HG02981 (cell line): ENCODE measurements around the gene ADGRL3.
"Not testable (repeated sequence)": the region's sequence is repeated elsewhere in the genome, so short reads cannot be mapped to it uniquely, and the experiment has no call there.

Experiments used
- ATAC-seq: cut with Tn5 transposase; IDR thresholded peaks from one replicate; pipeline ENCODE4 v1.9.1; 2021; ENCODE audit warnings: mild to moderate bottlenecking, moderate library complexity; ENCODE audit not compliant: unreplicated experiment

Gene ADGRL3

DNA sequence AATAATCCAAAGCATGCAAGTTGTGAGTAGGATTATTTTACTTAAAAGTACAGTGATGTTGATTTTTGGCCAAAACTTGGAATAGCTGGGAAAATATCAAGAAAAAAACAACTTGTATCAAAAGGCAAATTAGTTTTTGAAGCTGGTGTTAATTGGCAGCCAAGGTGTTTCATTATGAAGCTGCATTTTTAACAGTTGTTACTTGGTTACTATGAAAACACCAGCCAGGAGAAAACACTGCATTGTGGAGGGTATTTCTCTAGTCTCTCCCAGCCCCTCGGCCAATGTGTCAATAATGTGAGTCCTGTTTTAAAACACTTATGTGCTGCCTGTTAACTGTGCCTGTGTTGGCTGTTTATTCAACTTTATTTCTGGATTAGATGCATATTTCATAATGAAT is 733.4 kb downstream of the ADGRL3 start:
- ATAC-seq = no peak

DNA sequence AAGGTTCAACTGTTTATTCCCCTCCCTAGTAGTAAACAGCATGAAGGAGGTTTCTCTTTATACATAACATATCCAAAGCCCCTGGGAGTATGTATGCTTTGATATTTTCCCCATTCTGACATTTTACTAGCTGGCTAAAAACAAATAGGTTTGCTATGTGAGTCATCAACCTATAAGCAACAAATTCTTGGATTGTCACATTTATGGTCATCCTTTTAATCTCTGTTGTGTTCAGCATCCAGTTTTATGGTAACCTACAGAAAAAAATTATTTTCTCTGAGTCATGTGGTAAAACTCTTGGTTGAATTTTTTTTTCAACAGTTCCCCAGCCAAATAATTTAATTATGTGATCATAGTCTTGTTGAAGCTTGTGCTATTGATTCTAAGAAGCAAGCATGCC is 734.1 kb downstream of the ADGRL3 start:
- ATAC-seq = no peak

DNA sequence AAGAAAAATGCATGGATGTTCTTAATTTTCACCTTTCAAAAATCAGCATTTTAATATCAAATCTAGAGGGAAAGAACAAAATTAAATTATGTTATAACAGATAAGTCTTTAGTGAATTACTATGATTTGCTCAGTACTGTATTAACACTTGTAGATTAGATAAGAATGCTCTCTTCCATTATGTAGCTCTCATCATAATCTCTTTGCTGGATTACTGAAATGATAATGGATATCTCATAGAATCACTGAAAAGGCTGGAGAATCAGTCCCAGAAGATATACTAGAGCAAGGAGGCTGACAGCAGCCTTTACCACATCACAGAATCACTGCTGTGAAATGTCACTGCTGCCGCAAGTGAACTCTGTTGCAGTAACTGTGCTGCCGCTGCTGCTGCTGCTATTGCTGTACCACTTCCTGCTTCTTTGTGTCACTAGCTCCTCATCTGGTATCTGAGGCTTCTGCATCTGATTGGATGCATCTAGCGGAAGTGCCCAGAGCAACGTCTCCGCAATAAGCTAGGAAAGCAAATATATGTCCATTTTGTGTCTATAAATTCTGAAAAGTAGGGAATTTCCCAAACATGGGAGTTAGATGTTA is 738.2 kb downstream of the ADGRL3 start:
- ATAC-seq = no peak

DNA sequence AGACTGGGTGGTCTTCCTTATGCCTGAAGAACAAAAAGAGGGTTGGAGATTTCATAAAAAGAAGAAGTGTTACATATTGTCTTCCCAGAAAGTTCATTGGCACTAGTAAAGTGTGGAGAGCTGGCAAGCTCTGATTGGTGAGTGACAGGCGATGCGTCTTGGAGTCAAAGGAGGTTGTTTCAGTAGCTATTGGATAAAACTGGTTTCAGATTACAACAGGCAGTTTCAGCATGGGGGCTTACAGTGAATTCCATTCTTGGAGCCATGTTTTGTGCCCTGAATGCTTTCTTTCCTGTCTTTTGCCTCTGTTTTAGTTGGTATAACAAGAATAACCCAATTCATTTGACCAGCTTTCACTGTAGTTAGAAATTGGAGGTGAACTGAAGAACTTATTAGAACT is 750.5 kb downstream of the ADGRL3 start:
- no peak for ATAC-seq

DNA sequence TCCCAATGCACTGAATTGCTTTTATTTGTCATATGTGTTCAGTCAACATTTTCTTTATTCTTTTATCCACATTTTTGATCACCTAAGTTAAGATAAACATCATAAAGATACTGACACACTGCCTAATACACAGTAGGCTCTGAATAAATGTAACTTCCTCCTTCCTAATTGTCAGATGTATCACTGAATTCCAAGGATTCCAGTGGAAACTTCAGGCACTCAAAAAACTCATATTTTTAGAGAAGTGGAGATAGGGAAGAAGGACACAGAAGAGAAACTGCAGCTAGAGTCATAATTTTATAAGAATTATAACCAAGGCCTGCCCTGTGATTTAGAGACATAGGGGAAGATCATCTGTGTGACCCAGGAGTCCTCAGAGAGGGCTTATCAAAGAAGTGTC is 753.3 kb downstream of the ADGRL3 start:
- ATAC-seq = no peak

DNA sequence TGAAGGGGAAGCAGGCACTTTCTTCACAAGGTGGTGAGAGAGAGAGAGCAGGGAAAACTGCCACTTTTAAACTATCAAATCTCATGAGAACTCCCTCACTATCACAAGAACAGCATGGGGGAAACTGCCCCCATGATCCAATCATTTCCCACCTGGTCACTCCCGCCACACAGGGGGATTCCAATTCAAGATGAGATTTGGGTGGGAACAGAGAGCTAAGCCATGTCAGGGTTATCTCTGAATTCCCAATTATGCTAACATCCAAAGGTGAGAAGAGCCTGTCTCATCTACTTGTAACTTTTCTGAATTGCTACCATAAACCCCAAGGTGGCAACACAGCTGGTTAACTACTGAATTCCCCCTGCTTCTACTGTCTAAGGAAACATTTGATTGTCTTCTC is 758.5 kb downstream of the ADGRL3 start:
- no peak for ATAC-seq

DNA sequence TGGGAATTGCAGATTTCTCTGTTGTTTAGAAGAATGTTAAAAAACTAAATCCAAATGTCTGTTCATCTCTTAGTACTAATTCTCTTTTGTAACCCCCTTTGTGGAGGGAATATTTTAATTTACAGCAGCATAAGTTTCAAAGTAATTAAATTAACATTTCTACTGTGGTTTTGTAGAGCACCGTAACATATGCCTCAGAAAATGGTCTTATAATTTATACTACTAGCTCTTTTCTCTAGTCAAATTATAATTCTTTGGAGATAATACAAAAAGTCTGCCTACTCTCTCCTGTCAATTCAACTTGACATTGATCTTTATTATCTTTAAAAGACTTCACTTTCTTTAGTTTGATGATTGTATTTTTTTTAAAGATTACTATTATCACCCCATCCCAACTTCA is 759.0 kb downstream of the ADGRL3 start:
- ATAC-seq = no peak

DNA sequence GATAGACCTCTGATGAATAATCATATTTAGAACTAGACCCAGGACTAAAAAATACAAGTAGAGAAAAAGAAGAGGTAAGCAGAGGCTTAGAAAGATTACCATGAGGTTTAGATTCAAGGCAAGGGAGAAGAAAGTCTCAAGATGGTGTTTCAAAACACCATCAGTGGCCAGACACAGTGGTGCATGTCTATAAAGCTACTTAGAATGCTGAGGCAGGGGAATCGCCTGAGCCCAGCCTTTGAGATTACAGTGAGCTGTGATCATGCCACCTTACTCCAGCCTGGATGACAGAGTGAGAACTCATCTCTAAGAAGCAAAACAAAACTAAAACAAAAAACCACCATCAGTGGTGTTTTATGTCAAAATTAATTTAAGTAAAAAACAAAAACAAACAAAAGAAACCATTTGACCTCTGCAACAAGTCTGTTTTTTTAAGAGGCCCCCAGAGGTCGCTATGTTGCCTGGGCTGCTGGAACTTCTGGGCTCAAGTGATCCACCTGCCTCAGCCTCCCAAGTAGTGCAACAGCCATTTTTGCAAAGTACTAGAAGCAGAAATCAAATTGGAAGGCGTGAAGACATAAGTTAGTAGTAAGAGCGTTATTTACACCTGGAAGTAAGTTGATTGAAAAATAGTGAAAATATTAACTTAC is 784.3 kb downstream of the ADGRL3 start:
- ATAC-seq = no peak

DNA sequence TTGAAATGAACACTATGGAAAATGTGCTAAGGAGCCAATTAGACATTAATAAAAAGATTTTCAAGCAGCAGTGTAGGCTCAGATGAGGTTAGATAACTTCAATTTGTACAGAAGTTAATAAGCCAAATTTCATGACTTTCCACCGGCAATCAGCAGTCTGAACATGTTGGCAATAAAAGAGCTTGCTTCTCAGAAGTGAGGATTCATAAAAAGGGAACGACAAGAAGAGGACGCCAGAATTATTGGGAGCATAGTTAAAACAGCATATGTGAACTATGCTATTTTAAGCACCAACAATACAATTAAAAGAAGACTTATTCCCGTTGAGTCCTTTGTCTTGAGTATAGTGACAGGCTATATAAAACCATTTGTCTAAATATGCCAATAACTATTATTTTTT is 785.3 kb downstream of the ADGRL3 start:
- ATAC-seq = no peak

DNA sequence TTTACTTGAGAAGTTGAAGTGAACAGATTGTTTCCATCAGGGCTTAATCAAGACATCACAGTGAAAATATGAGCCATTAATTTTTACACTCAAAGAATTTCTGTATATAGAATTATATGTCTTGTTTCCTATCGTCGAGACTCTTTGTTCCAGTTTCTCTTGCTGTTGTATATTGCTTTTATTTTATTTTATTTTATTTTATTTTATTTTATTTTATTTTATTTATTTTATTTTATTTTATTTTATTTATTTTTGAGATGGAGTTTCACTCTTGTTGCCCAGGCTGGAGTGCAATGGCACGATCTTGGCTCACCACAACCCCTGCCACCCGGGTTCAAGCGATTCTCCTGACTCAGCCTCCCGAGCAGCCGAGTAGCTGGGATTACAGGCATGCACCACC is 786.8 kb downstream of the ADGRL3 start:
- ATAC-seq = not testable (repeated sequence)

DNA sequence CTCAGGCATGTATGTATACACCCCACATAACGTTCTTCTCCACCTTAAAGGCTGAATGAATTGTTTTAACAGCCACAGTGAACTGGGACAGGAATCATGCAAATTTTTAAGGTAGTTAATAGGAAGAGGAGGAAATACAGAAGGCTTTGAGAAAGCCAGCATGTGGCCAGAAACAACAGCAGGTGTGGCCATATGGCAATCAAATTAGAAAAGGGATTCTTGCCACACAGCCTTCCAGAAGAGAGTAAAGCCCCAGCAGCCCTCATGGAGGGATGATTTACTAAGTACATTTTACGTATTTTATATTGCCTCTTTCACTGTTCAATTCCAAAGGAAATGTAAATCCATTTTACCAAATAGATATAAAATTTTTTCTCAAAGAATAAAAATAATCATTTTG is 792.2 kb downstream of the ADGRL3 start:
- ATAC-seq = no peak

DNA sequence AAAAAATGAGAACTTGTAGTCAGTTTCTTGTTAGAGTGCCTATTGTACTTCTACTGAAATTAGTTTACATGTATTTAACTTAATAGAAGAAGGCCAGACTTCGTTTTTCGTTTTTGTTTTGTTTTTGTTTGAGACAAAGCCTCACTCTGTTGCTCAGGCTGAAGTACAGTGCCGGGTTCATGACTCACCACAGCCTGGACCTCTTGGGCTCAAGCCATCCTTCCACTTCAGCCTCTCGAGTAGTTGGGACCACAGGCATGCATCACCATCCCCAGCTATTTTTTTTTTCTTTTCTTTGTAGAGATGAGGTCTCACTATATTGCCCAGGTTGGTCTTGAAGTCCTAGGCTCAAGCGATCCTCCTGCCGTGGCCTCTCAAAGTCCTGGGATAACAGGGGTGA is 793.9 kb downstream of the ADGRL3 start:
- no peak for ATAC-seq

DNA sequence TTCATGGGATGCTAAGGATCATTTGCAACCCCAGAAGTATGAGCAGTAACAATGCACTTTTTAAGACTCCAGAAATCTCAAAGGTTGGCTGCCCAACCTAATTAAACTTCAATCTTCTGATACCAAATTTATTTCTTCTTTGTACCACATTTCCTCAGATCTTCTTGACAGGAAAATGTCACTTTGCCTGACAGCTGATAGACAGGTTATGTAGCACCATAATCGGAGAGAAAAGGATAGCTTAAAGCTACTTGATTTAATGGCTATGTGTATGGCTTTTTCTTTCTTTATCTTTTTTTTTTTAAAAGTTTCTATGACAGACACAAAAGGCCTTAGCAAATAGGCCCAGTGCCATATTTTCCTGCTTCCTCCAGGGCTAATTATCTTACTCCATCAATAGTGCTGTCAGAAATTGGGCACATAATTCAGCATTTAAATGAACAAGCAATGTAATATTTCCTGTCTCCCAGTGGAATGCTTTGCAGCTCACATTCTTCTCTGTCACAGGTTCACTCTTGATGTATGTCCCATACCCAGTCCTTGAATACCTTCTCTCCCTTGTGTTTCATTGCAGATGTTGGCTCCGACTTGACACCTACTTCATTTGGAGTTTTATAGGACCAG is 795.7 kb downstream of the ADGRL3 start:
- no peak for ATAC-seq

DNA sequence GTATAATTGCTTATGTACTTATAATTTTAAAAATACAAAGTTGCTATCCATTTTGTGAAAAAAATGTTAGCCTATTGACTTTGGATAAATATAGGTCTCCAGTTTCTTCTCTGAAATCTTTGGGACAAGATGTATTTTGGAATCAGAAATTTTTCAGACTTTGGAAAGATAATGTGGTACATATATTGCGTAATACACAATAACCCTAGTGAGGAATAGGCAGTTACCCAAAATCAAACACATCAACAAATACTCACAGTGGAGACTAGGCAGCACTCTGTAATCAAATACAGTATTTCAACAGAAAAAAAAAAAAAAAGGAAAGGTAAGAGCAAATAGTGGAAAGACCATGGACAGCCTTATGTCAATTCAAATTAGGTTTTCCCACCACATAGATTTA is 796.8 kb downstream of the ADGRL3 start:
- ATAC-seq = no peak

DNA sequence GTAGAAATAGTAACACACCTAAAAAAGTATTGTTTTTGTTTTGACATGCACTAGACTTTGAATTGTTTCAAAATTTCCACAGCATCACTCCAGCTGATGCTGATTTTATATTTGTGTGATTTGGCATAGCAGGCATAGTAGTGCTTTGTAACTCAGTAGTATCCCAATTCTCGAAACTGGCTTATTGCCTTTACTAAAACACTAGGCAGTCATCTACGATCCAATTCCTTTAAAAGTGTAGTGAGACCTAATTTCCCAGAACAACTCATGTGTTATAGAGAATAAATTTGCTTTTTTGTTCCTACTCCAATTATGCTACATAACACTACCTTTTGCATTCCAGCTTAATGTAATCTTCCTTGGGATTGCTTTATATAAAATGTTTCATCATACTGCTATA is 797.7 kb downstream of the ADGRL3 start:
- ATAC-seq = no peak

DNA sequence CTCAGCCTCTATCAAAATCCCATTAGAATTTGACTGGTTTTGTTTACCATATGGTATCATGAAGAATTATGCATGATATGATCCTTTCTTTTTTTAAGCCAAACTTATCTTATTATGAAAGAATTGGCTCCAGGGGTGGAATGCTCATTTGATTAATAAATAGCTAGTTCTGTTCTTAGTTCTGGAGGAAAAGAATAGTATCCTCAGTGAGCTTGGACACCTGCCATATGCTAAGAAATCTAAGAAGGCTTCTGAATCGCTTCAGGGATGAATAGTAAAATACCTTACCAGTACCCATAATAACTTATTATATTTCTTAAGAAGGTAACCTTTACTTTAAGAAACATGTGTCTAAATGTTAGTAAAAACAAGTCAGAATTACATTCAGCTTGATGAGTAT is 803.6 kb downstream of the ADGRL3 start:
- ATAC-seq = no peak

DNA sequence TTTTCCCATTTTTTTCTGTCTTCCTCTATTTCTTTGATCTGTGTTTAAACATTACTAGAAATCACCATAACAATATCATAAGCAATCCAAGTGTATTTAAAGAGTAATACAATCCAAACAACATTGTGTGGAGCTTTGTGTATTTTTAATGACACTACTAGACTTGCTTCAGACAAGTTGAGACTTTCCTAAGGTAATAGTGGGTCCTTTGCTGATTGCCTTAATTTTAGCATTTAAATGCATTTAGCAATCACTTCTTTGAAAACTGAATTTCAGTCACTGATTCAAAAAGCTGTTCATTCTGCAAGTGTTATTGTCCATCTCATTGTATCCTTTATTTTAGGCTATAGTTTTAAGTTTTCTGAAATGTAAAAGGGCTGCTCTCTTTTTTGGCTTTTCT is 804.8 kb downstream of the ADGRL3 start:
- no peak for ATAC-seq

DNA sequence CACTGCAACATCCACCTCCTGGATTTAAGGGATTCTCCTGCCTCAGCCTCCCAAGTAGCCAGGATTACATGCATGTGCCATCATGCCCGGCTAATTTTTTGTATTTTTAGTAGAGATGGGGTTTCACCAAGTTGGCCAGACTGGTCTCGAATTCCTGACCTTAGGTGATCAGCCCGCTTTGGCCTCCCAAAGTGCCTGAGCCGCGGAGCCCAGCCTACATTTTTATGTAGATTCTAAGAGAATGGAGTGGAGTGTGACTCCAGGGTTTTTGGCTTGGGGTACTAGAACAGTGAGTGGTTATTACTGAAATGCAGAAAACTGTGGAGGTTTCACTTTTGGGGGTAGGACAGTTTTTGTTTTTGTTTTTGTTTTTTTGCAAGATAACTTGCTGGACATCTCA is 806.0 kb downstream of the ADGRL3 start:
- ATAC-seq = no peak

DNA sequence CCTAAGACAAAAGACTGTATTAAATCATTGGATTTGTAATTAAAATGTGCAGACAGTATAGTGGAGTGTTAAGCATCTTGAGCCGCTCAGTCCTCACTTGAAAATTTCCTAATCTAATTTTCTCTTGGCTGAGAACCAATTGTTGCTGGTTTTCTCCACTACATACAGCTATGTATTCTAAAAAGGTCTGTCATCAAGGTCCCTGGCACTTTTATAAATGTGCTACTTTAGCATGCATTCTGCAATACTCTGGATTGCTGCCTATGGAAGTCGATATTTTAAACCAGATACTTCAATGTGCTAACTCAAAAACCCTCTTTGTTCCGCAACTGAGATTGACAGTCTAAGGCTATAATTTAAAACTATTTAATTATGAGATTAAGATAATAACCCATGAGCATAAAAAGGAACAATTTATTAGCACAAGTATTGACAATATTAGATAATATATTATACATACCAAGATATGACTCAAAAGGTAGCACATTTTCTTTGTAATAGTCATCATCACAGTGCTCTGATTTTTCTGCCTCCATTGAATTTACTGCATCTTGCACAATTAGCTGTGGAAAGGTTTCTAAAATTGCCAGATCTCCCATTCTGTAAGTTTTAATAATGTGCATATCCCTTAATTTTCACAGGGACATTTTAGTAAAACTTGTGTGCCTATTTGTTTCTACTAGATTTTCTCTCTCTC is 815.1 kb downstream of the ADGRL3 start:
- ATAC-seq = no peak

DNA sequence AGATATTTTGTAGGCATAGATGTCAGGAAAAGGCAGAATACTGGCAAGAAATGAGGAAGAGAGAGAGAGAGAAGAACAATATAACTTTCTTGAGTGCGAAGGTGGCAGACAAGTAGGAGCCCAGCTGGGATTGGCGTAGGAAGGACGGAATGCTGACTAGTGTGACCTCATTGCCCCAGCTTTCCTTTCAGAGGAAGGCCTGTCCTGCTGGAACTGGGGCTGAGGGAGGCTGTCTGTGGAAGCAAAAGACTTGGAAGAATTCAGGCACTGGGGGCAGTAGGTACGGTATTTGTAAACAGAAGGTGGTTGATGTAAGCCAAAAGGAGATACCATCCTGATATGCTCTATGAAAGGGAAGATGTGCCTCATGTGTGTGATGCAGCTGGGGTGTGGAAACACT is 818.4 kb downstream of the ADGRL3 start:
- ATAC-seq = no peak

DNA sequence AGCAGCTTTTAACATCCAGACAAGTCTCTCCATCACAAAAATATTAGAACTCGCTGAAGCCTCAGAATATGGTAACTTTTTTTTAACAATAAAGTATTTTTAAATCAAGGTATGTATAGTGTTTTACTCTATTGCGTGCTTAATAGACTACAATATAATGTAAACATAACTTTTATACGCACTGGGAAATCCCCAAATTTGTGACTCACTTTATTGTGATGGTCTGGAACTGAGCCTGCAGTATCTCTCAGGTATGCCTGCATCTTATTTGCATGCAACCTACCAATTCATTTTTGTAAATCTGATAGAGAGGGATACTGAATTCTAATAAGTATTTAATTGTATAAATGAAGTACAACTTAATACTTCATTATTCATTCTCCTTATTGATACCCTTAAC is 823.5 kb downstream of the ADGRL3 start:
- ATAC-seq = no peak

DNA sequence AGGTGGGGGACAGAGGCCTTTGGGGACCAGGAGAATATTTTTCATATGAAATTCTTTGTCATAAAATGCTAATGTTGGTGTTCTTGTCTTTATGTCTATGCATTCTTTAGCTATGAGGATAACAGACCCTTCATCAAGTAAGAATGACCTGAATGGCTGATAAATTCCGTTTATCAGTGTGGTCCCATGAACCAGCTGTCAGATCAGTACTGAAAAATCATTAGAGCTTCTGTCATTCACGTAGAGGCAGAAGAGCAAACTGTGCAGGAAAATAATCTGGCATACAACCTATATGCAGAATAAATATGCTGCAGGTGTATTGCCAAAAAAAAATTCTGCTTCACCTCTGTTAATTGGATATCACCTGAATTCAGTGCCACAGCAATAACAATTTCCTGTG is 828.6 kb downstream of the ADGRL3 start:
- ATAC-seq = no peak
